ENCODE results near the gene CPT1B.
"Not testable (repeated sequence)": the region's sequence is repeated elsewhere in the genome, so short reads cannot be mapped to it uniquely, and the experiment has no call there.

CPT1B gene

GRCh38 chr22:50540381-50540780 lies 37.8 kb downstream of the CPT1B start:
- no peak for TF ChIP-seq CTCF (IDR thresholded peaks at IDR 0.05; ENCODE audit: control insufficient read depth, insufficient read depth, low read depth, low read length, missing control alignments)
- no peak for DNase-seq (ENCODE audit: low read depth)
- H3K4me3 ChIP-seq (ENCODE audit: control insufficient read depth, low read depth, low read length) = no peak overlapping the region

GRCh38 chr22:50537765-50538164 lies 40.5 kb downstream of the CPT1B start:
- no peak for DNase-seq (ENCODE audit: low read depth)
- no peak for TF ChIP-seq CTCF (IDR thresholded peaks at IDR 0.05; ENCODE audit: control insufficient read depth, insufficient read depth, low read depth, low read length, missing control alignments)
- H3K4me3 ChIP-seq (ENCODE audit: control insufficient read depth, low read depth, low read length) = no peak overlapping the region

GRCh38 chr22:50536226-50536625 lies 42.0 kb downstream of the CPT1B start:
- H3K4me3 ChIP-seq (ENCODE audit: control insufficient read depth, low read depth, low read length) = no peak overlapping the region
- TF ChIP-seq CTCF (IDR thresholded peaks at IDR 0.05; ENCODE audit: control insufficient read depth, insufficient read depth, low read depth, low read length, missing control alignments) = no peak
- no peak for DNase-seq (ENCODE audit: low read depth)

GRCh38 chr22:50535113-50535512 lies 43.1 kb downstream of the CPT1B start:
- TF ChIP-seq CTCF (IDR thresholded peaks at IDR 0.05; ENCODE audit: control insufficient read depth, insufficient read depth, low read depth, low read length, missing control alignments) = no peak
- DNase-seq (ENCODE audit: low read depth) = no peak
- H3K4me3 ChIP-seq (ENCODE audit: control insufficient read depth, low read depth, low read length) = no peak overlapping the region

GRCh38 chr22:50533856-50534711 lies 44.1 kb downstream of the CPT1B start:
- DNase-seq (ENCODE audit: low read depth); H3K4me3 ChIP-seq (ENCODE audit: control insufficient read depth, low read depth, low read length): not testable (repeated sequence)

GRCh38 chr22:50532824-50533796 lies 45.1 kb downstream of the CPT1B start:
- no peak overlapping the region for H3K4me3 ChIP-seq (ENCODE audit: control insufficient read depth, low read depth, low read length)
- no peak for TF ChIP-seq CTCF (IDR thresholded peaks at IDR 0.05; ENCODE audit: control insufficient read depth, insufficient read depth, low read depth, low read length, missing control alignments)
- no peak for DNase-seq (ENCODE audit: low read depth)

All from AG09309 (cell line).